Ovary (tissue), 3 donors: ENCODE data around the gene FAM53A.

Experiments used
- POLR2A ChIP-seq: fragments of 450-650 bp; IDR thresholded peaks from one replicate; pipeline ENCODE4 v1.6.1; 2017; ENCODE audit warnings: antibody characterized with exemption, mild to moderate bottlenecking, moderate library complexity
- TF ChIP-seq, protein P1 (sequence below), 3 donors: fragments of 450-650 bp in 2 of 3; fragments of 200-600 bp in 1 of 3; IDR thresholded peaks; one replicate each; pipeline versions ENCODE4 v1.5.1 to v1.8.0; 2016 to 2022; ENCODE audit warnings: antibody characterized with exemption in 3 of 3, mild to moderate bottlenecking in 1 of 3
- donor health status: DM: no; HTN: no; CAD: no.

DNA sequence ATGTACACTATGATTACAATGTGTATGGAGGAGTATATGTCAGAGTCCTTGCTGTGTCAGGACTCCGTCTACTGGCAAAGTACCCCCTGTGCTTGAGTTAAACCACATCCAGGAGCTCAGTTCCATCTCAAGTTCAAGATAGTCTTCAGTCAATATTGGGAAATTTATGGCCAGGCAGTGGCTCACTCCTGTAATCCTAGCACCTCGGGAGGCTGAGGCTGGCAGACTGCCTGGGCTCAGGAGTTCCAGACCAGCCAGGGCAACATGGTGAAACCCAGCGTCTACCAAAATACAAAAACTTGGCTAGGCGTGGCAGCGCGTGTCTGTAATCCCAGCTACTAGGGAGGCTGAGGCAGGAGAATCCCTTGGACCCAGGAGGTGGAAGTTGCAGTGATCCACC lies 22.2 kb upstream of the FAM53A start:
- TF ChIP-seq, protein P1, sequence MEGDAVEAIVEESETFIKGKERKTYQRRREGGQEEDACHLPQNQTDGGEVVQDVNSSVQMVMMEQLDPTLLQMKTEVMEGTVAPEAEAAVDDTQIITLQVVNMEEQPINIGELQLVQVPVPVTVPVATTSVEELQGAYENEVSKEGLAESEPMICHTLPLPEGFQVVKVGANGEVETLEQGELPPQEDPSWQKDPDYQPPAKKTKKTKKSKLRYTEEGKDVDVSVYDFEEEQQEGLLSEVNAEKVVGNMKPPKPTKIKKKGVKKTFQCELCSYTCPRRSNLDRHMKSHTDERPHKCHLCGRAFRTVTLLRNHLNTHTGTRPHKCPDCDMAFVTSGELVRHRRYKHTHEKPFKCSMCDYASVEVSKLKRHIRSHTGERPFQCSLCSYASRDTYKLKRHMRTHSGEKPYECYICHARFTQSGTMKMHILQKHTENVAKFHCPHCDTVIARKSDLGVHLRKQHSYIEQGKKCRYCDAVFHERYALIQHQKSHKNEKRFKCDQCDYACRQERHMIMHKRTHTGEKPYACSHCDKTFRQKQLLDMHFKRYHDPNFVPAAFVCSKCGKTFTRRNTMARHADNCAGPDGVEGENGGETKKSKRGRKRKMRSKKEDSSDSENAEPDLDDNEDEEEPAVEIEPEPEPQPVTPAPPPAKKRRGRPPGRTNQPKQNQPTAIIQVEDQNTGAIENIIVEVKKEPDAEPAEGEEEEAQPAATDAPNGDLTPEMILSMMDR (IDR thresholded peaks at IDR 0.05) = no peak
- TF ChIP-seq POLR2A = no peak
